ENCODE results near the gene FAP. TPM values are rescaled to one million over a fixed set of nuclear protein-coding genes. Genes with fewer than 3 reads are reported as not detected.

FAP gene
- total RNA-seq, 1 donor from 2014 or later: not detected

GRCh38 chr2:162126527-162126926, 116.7 kb downstream of the FAP start:
- Mint-ChIP-seq H3K4me1 (ENCODE audit: low read depth) (peaks cover 22% of the 10 kb centered on the region), H3K4me3 (ENCODE audit: low read depth) (no peak overlapping the region), H3K27me3 (ENCODE audit: low read depth) (peaks cover 22% of the 10 kb centered on the region), H3K9me3 (no peaks in the 10 kb centered on the region), H3K27ac (no peak overlapping the region), H3K36me3 (ENCODE audit: low read depth) (no peaks in the 10 kb centered on the region)
- DNase-seq (ENCODE audit: low spot score): no peak
- intact Hi-C loops (cut with micrococcal nuclease): loop anchor here (10.0 kb wide), 1 partner anchor 702 kb away; no protein-coding TSS in a partner anchor

DNA sequence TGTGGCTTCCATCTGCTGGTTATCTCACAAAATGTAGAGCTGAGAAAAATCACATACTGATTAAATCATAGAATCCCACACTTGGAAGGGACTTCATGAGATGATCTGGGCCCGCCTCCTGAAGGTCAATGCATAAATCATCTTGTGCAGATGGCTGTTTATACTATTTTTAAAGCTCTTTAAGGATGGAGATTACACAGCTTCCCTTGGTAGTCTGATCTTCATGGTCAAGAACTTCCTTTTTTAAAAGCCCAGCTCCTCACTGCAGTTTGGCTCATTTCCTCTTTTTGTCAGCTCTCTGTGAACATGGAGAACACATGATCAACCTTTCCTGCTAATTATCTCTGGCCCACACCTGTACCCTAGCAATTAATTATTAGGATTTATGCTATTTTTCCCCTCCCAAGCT, 117.1 kb downstream of the FAP start:
- H3K36me3 Mint-ChIP-seq (ENCODE audit: low read depth): no peaks in the 10 kb centered on the region
- H3K9me3 Mint-ChIP-seq: no peaks in the 10 kb centered on the region
- H3K27me3 Mint-ChIP-seq (ENCODE audit: low read depth): peaks cover 20% of the 10 kb centered on the region
- intact Hi-C loops (cut with micrococcal nuclease): loop anchor here (10.0 kb wide), 1 partner anchor 701 kb away; no protein-coding TSS in a partner anchor
- DNase-seq (ENCODE audit: low spot score): no peak
- peaks cover 22% of the 10 kb centered on the region for H3K4me1 Mint-ChIP-seq (ENCODE audit: low read depth)
- no peak overlapping the region for H3K27ac Mint-ChIP-seq
- no peak overlapping the region for H3K4me3 Mint-ChIP-seq (ENCODE audit: low read depth)

- intact Hi-C loops (cut with micrococcal nuclease): loop anchor here (2.0 to 10.0 kb wide), 2 partner anchors 118 to 700 kb away; no protein-coding TSS in a partner anchor
- DNase-seq (ENCODE audit: low spot score): no peak
- Mint-ChIP-seq H3K27me3 (ENCODE audit: low read depth) (peaks cover 18% of the 10 kb centered on the region), H3K36me3 (ENCODE audit: low read depth) (no peaks in the 10 kb centered on the region), H3K4me3 (ENCODE audit: low read depth) (no peak overlapping the region), H3K4me1 (ENCODE audit: low read depth) (peaks cover 22% of the 10 kb centered on the region), H3K9me3 (no peaks in the 10 kb centered on the region), H3K27ac (no peak overlapping the region)
These were observed 118.1 kb downstream of the FAP start for GRCh38 chr2:162125138-162125537.

DNA sequence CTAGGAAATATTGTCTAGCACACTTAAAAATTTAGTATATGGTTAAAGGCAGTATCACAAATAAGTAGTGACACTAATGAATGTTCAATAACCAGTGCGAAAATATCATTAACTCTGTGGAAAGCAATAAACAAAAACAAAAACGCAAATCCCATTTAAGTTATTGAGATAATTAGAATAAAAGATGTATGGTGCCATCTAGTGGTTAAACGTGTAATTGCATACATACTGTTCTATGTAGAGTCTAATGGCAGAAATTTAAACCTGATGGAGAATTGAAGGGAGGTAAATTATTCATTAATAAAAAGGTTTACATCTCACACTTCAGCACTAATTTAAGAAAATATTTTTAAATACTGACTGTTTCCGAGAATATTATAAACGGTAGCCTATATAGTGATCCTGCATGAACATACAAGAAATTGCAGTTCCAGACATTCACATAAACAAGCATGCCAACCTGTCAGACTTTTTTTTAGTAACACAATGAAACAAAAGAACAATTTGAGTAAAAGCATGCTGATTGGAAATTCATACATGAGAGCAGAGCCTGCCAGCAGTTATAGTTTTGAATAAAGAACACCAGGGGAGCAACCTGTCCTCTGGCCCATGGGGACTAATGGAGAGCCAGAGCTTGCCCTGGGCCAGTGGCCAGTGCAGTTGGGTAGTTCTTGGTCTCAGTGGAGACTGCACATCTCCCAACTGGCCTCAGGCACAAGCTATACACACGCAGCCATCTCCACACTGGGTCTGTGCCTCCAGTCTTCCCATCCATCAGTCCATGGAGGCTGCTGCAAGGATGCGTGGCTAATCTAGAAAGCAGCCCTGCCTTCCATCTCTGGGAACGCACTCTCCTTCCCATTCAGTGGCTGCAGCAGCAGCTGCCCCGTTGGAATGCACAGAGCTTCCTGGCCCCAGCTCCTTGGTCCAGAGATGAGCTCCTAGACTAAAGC, 119.2 kb downstream of the FAP start:
- H3K27me3 Mint-ChIP-seq (ENCODE audit: low read depth): peaks cover 9% of the 10 kb centered on the region
- H3K9me3 Mint-ChIP-seq: no peaks in the 10 kb centered on the region
- H3K4me3 Mint-ChIP-seq (ENCODE audit: low read depth): no peak overlapping the region
- intact Hi-C loops (cut with micrococcal nuclease): loop anchor here (1.0 to 10.0 kb wide), 6 partner anchors 52 to 699 kb away; partner anchors contain the start of gene DPP4
- H3K27ac Mint-ChIP-seq: no peak overlapping the region
- peaks cover 20% of the 10 kb centered on the region for H3K4me1 Mint-ChIP-seq (ENCODE audit: low read depth)
- DNase-seq (ENCODE audit: low spot score): no peak
- no peaks in the 10 kb centered on the region for H3K36me3 Mint-ChIP-seq (ENCODE audit: low read depth)

Other genes with a start within 250 kb of the FAP start
- 65.8 and 67.0 TPM in 2 replicates for gene DPP4, start 169.2 kb downstream of the FAP start, total RNA-seq
- gene GCG, start 91.2 kb downstream of the FAP start, total RNA-seq: not detected in 2 replicates
- gene IFIH1, start 75.2 kb upstream of the FAP start, total RNA-seq: 14.5 and 16.1 TPM in 2 replicates
- gene GCA, start 100.7 kb upstream of the FAP start, total RNA-seq: 11.2 and 11.7 TPM in 2 replicates

All from activated T-helper 2 cell treated with anti-CD3 and anti-CD28 coated beads, Interferon-gamma antibody, Interleukin-2, Interleukin-4, amounts not matched to agents 10 μg/mL and 5 μg/mL and 100 μg/mL, durations not matched to agents 14 hours and 24 hours and 36 hours (primary cell).